Fibroblast of mammary gland (primary cell): ENCODE results near the gene ANKRD1.

Source experiments
- DNase-seq: peaks from one replicate; pipeline ENCODE4 v3.0.0-alpha.2; 2010; ENCODE audit warnings: low read depth
- H3K4me3 ChIP-seq: 2 replicates; pipeline ENCODE4 v1.5.1; 2011; ENCODE audit warnings: low read depth, mild to moderate bottlenecking, low read length, moderate library complexity; ENCODE audit not compliant: control insufficient read depth
- CTCF ChIP-seq: conservative IDR thresholded peaks from 2 replicates; pipeline ENCODE4 v1.5.1; 2011; ENCODE audit warnings: low read depth, low read length, inconsistent platforms; ENCODE audit not compliant: control insufficient read depth, insufficient read depth

The ANKRD1 gene

GRCh38 chr10:90920986-90921666 is at the start of gene ANKRD1:
Gene ANKRD1, minus strand, starts transcription at chr10:90921087. Its CDS starts 60 bp downstream, at chr10:90921027.
- DNase-seq: peak; percentile 81
- H3K4me3 ChIP-seq: no peak within 1 kb of the TSS
- no peak for TF ChIP-seq CTCF

GRCh38 chr10:90969947-90970673 is 49.2 kb upstream of the ANKRD1 start:
- H3K4me3 ChIP-seq: no peak overlapping the region
- TF ChIP-seq CTCF: no peak
- peak; percentile 89 for DNase-seq

GRCh38 chr10:90969121-90969534 is 48.2 kb upstream of the ANKRD1 start:
- no peak overlapping the region for H3K4me3 ChIP-seq
- peak; percentile 64 for DNase-seq
- TF ChIP-seq CTCF: no peak

GRCh38 chr10:90968328-90969081 is 47.6 kb upstream of the ANKRD1 start:
- DNase-seq: peak; percentile 97
- peak; percentile 13 for TF ChIP-seq CTCF
- H3K4me3 ChIP-seq: no peak overlapping the region

- DNase-seq: no peak
- TF ChIP-seq CTCF: no peak
- H3K4me3 ChIP-seq: no peak overlapping the region
Observed at GRCh38 chr10:90967865-90968264, 47.0 kb upstream of the ANKRD1 start.

GRCh38 chr10:90966146-90966545 is 45.3 kb upstream of the ANKRD1 start:
- no peak for TF ChIP-seq CTCF
- peak; percentile 79 for DNase-seq
- no peak overlapping the region for H3K4me3 ChIP-seq
